NCI-H2081 treated with DMSO at 0.1 percent for 48 hours (cell line): Measurements from ENCODE around the gene FAM98A.

Experiments used
- DNase-seq: peaks from one replicate; lab custom pipeline; 2025; lab: John Stamatoyannopoulos, UW

The FAM98A gene

GRCh38 chr2:33597026-33597425 is 2.1 kb downstream of the FAM98A start:
- DNase-seq, result no peak

GRCh38 chr2:33595385-33595784 is 3.7 kb downstream of the FAM98A start:
- DNase-seq, result no peak

- no peak for DNase-seq
Measured at GRCh38 chr2:33589444-33589843, 9.7 kb downstream of the FAM98A start.

GRCh38 chr2:33588232-33588631 is 10.9 kb downstream of the FAM98A start:
- DNase-seq, result no peak

- DNase-seq, result no peak
Measured at GRCh38 chr2:33586766-33587165, 12.3 kb downstream of the FAM98A start.

- no peak for DNase-seq
Measured at GRCh38 chr2:33583194-33583938, 15.7 kb downstream of the FAM98A start.

- DNase-seq, result no peak
Measured at GRCh38 chr2:33581872-33582271, 17.2 kb downstream of the FAM98A start.

- DNase-seq, result no peak
Measured at GRCh38 chr2:33579227-33579626, 19.9 kb downstream of the FAM98A start.

GRCh38 chr2:33577668-33578067 is 21.4 kb downstream of the FAM98A start:
- no peak for DNase-seq

- no peak for DNase-seq
Measured at GRCh38 chr2:33577084-33577483, 22.0 kb downstream of the FAM98A start.

- DNase-seq, result no peak
Measured at GRCh38 chr2:33573657-33574056, 25.4 kb downstream of the FAM98A start.

- no peak for DNase-seq
Measured at GRCh38 chr2:33570681-33571080, 28.4 kb downstream of the FAM98A start.

GRCh38 chr2:33561872-33562271 is 37.2 kb downstream of the FAM98A start:
- no peak for DNase-seq

GRCh38 chr2:33560017-33560416 is 39.1 kb downstream of the FAM98A start:
- no peak for DNase-seq

- DNase-seq, result no peak
Measured at GRCh38 chr2:33559328-33559727, 39.8 kb downstream of the FAM98A start.

GRCh38 chr2:33555681-33556080 is 43.4 kb downstream of the FAM98A start:
- no peak for DNase-seq

- DNase-seq, result no peak
Measured at GRCh38 chr2:33552758-33553461, 46.2 kb downstream of the FAM98A start.

GRCh38 chr2:33550206-33550605 is 48.9 kb downstream of the FAM98A start:
- no peak for DNase-seq

GRCh38 chr2:33541243-33541642 is 57.9 kb downstream of the FAM98A start:
- no peak for DNase-seq

GRCh38 chr2:33535421-33535820 is 63.7 kb downstream of the FAM98A start:
- DNase-seq, result no peak
